Measurements from ENCODE around the gene MCF2L. TPM values are rescaled to one million over a fixed set of nuclear protein-coding genes. Genes with fewer than 3 reads are reported as not detected.
A peak's percentile ranks its signal among the peaks of the same experiment; 100 is the strongest.

Gene MCF2L
- polyA plus RNA-seq, 1 experiment, result 0.02 TPM

DNA sequence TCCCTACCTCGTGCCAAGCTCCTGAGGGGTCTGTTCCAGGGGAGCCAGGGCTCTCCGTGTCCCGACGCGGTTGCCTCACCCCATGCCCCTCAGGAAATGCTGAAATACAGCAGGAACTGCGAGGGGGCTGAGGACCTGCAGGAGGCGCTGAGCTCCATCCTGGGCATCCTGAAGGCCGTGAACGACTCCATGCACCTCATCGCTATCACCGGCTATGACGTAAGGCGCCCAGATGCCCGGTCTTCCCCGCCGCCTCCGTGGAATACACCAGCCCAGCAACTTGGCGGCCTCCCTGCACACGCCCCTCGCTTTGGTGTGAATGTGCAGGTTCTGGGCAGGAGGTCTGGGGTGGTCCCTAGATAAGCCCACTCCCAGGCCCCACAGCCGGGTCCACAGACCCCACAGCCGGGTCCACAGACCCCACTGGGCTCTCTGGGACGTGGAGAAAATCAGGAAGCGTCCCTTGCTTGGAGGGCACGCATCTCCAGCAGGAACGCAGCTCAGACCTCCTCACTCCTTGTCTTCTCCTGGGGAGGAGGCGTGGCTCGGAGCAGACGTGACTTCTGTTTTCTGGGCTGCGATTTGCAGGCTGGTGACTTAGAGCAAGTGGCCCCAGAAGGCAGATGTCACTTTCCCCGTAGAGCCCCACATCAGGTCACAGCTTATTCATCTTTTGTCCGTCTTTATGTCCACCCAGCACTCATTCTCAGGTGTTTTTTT, 117.2 kb downstream of the MCF2L start:
- no peaks in the 10 kb centered on the region for H3K36me3 ChIP-seq (ENCODE audit: control insufficient read depth, insufficient read depth, low read length)
- peaks cover 1% of the 10 kb centered on the region for H3K27me3 ChIP-seq (ENCODE audit: control insufficient read depth, insufficient read depth, low read length)
- TF ChIP-seq, protein P1, sequence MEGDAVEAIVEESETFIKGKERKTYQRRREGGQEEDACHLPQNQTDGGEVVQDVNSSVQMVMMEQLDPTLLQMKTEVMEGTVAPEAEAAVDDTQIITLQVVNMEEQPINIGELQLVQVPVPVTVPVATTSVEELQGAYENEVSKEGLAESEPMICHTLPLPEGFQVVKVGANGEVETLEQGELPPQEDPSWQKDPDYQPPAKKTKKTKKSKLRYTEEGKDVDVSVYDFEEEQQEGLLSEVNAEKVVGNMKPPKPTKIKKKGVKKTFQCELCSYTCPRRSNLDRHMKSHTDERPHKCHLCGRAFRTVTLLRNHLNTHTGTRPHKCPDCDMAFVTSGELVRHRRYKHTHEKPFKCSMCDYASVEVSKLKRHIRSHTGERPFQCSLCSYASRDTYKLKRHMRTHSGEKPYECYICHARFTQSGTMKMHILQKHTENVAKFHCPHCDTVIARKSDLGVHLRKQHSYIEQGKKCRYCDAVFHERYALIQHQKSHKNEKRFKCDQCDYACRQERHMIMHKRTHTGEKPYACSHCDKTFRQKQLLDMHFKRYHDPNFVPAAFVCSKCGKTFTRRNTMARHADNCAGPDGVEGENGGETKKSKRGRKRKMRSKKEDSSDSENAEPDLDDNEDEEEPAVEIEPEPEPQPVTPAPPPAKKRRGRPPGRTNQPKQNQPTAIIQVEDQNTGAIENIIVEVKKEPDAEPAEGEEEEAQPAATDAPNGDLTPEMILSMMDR (IDR thresholded peaks at IDR 0.05; ENCODE audit: insufficient read depth, low read depth, low read length), result peak; percentile 24
- no peak overlapping the region for H3K4me3 ChIP-seq (ENCODE audit: low read depth, low read length)
- no peak for DNase-seq (ENCODE audit: low read depth)
- CTCF ChIA-PET, result interaction anchor here (0.9 to 1.4 kb wide), 2 partner anchors 11 to 16 kb away, joined by 3 read pairs; no protein-coding TSS in a partner anchor
- POLR2A ChIA-PET, result no interaction called here

DNA sequence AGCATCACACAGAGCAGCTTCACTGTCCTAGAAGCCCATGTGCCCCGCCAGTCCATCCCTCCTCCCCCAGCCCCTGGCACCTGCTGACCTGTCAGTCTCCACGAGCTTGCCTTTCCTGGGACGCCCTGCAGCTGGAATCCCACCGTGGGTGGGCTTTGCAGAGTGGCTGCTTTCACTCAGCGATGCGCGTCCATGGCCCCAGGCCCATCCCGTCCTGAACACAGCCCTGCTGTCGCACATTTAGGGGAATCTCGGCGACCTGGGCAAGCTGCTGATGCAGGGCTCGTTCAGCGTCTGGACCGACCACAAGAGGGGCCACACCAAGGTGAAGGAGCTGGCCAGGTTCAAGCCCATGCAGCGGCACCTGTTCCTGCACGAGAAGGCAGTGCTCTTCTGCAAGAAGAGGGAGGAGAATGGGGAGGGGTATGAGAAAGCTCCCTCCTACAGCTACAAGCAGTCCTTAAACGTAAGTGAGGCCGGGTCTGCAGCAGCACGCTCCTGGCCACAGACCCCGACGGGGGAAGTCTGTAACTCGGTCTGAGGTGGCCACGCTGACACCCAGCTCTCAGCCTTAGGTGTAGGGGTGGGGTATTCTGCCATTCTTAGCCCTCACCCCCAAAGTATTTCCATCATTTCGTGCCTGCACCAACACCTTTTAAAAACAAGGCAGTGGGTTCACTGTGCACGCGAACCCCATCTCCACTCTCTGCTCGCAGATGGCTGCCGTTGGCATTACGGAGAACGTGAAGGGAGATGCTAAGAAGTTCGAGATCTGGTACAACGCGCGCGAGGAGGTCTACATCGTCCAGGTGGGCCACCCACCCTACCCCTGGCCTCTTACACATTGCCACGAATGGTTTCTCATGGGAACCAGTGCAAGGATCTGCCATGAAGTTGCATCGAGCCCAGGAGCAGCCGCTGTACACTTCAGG, 118.2 kb downstream of the MCF2L start:
- no peak overlapping the region for H3K4me3 ChIP-seq (ENCODE audit: low read depth, low read length)
- CTCF ChIA-PET, result interaction anchor here (0.6 to 0.9 kb wide), 2 partner anchors 10 to 446 kb away, joined by 3 read pairs; no protein-coding TSS in a partner anchor
- POLR2A ChIA-PET, result no interaction called here
- TF ChIP-seq, protein P1 (IDR thresholded peaks at IDR 0.05; ENCODE audit: insufficient read depth, low read depth, low read length), result no peak
- H3K27me3 ChIP-seq (ENCODE audit: control insufficient read depth, insufficient read depth, low read length), result peaks cover 1% of the 10 kb centered on the region
- no peaks in the 10 kb centered on the region for H3K36me3 ChIP-seq (ENCODE audit: control insufficient read depth, insufficient read depth, low read length)
- no peak for DNase-seq (ENCODE audit: low read depth)

DNA sequence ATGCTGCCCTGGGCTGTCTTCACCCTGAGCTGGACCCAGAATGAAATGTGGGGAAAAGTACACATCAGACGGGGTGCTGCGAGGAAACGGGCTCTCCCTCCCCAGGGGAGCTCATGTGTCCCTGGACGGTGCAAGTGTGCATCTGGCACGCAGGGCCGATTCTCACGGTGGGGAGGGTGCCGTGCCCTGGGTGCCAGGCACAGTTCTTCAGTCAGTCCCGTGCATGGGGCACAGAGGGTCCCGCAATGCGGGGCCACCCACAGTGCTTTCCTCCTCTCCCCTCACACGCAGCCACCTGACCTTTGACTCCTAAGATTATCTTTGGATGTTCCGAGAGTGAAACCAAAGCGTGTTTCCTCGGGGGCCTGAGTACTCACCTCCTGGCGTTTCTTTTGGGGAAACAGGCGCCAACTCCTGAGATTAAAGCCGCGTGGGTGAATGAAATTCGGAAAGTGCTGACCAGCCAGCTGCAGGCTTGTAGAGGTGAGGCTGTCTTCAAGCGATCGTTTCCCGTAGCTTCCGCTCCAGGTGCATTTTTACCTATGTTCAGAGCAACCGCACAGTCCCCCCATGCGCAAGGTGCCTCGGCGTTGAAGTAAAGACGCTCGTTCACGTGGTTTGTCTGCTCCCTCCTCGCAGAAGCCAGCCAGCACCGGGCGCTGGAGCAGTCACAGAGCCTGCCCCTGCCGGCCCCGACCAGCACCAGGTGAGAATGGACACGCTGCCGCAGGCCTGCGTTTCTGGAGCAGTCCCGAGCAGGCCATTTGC, 119.1 kb downstream of the MCF2L start:
- no peak overlapping the region for H3K4me3 ChIP-seq (ENCODE audit: low read depth, low read length)
- no peak for DNase-seq (ENCODE audit: low read depth)
- TF ChIP-seq, protein P1 (IDR thresholded peaks at IDR 0.05; ENCODE audit: insufficient read depth, low read depth, low read length), result no peak
- H3K27me3 ChIP-seq (ENCODE audit: control insufficient read depth, insufficient read depth, low read length), result peaks cover 1% of the 10 kb centered on the region
- no peaks in the 10 kb centered on the region for H3K36me3 ChIP-seq (ENCODE audit: control insufficient read depth, insufficient read depth, low read length)
- ChIA-PET CTCF (no interaction called here), POLR2A (no interaction called here)

- H3K27me3 ChIP-seq (ENCODE audit: control insufficient read depth, insufficient read depth, low read length), result peaks cover 1% of the 10 kb centered on the region
- no peak for DNase-seq (ENCODE audit: low read depth)
- no peaks in the 10 kb centered on the region for H3K36me3 ChIP-seq (ENCODE audit: control insufficient read depth, insufficient read depth, low read length)
- ChIA-PET CTCF (no interaction called here), POLR2A (no interaction called here)
- no peak overlapping the region for H3K4me3 ChIP-seq (ENCODE audit: low read depth, low read length)
- TF ChIP-seq, protein P1 (IDR thresholded peaks at IDR 0.05; ENCODE audit: insufficient read depth, low read depth, low read length), result no peak
Observed at GRCh38 chr13:113088691-113089020, 119.6 kb downstream of the MCF2L start.
